ENCODE data around the gene CHM. TPM values are rescaled to one million over a fixed set of nuclear protein-coding genes. Genes with fewer than 3 reads are reported as not detected.

The CHM gene
- total and polyA plus RNA-seq, 2 experiments from 2014 or later: 11.6 to 24.8 TPM

- H3K36me3 ChIP-seq (replicated peaks; ENCODE audit: insufficient read depth, low read depth): no peaks in the 10 kb centered on the region
- H3K27ac ChIP-seq: no peak overlapping the region
- H3K9me2 ChIP-seq (replicated peaks; ENCODE audit: insufficient read depth): no peaks in the 10 kb centered on the region
- WGBS (ENCODE audit: low lambda C conversion rate, missing lambda C conversion rate): 58% methylated on average over 2 of the region's 2 CpGs
- no peak overlapping the region for H2AFZ ChIP-seq
- no peaks in the 10 kb centered on the region for H3K27me3 ChIP-seq
- TF ChIP-seq EZH2phosphoT487 (IDR thresholded peaks at IDR 0.05; ENCODE audit: low read depth, severe bottlenecking, unreplicated experiment) (no peak), EZH2 (IDR thresholded peaks at IDR 0.05; ENCODE audit: borderline replicate concordance) (no peak), CTCF (IDR thresholded peaks at IDR 0.05; ENCODE audit: poor library complexity) (no peak)
- H3K4me2 ChIP-seq: no peak overlapping the region
- peaks cover under 1% of the 10 kb centered on the region for H3K79me2 ChIP-seq
- DNase-seq (ENCODE audit: low spot score): no peak
- no peak overlapping the region for H3K4me3 ChIP-seq
- no peaks in the 10 kb centered on the region for H3K4me1 ChIP-seq (ENCODE audit: insufficient read depth)
- H3K9me3 ChIP-seq (ENCODE audit: low read depth): no peaks in the 10 kb centered on the region
- H4K20me1 ChIP-seq (ENCODE audit: insufficient read depth, poor library complexity, severe bottlenecking): no peaks in the 10 kb centered on the region
Observed at GRCh38 chrX:86051741-86052140, 4.4 kb upstream of the CHM start.

- H3K4me1 ChIP-seq (ENCODE audit: insufficient read depth): no peaks in the 10 kb centered on the region
- DNase-seq (ENCODE audit: low spot score): no peak
- TF ChIP-seq CTCF (IDR thresholded peaks at IDR 0.05; ENCODE audit: poor library complexity) (no peak), EZH2 (IDR thresholded peaks at IDR 0.05; ENCODE audit: borderline replicate concordance) (no peak), EZH2phosphoT487 (IDR thresholded peaks at IDR 0.05; ENCODE audit: low read depth, severe bottlenecking, unreplicated experiment) (no peak)
Observed at GRCh38 chrX:86047936-86048280, 550 bp upstream of the CHM start.

GRCh38 chrX:86044216-86044615, 3.1 kb downstream of the CHM start:
- H3K4me3 ChIP-seq: no peak overlapping the region

More at GRCh38 chrX:86047936-86048280, 550 bp upstream of the CHM start:
- Histone ChIP-seq H3K27ac (no peak overlapping the region), H3K9me3 (ENCODE audit: low read depth) (no peaks in the 10 kb centered on the region), H3K79me2 (peaks cover 39% of the 10 kb centered on the region), H3K4me3 (no peak overlapping the region), H3K36me3 (replicated peaks; ENCODE audit: insufficient read depth, low read depth) (no peaks in the 10 kb centered on the region), H3K9me2 (replicated peaks; ENCODE audit: insufficient read depth) (no peaks in the 10 kb centered on the region), H2AFZ (peak overlapping the region; percentile 45), H3K4me2 (peak overlapping the region; percentile 59), H3K27me3 (no peaks in the 10 kb centered on the region), H4K20me1 (ENCODE audit: insufficient read depth, poor library complexity, severe bottlenecking) (no peaks in the 10 kb centered on the region)
- 81% methylated on average over 15 of the region's 15 CpGs for WGBS (ENCODE audit: low lambda C conversion rate, missing lambda C conversion rate)

More at GRCh38 chrX:86044216-86044615, 3.1 kb downstream of the CHM start:
- H3K79me2 ChIP-seq: peaks cover 57% of the 10 kb centered on the region
- no peak overlapping the region for H3K27ac ChIP-seq
- H3K4me2 ChIP-seq: no peak overlapping the region
- no peaks in the 10 kb centered on the region for H3K36me3 ChIP-seq (replicated peaks; ENCODE audit: insufficient read depth, low read depth)
- TF ChIP-seq EZH2 (IDR thresholded peaks at IDR 0.05; ENCODE audit: borderline replicate concordance): no peak
- TF ChIP-seq CTCF (IDR thresholded peaks at IDR 0.05; ENCODE audit: poor library complexity): no peak
- TF ChIP-seq EZH2phosphoT487 (IDR thresholded peaks at IDR 0.05; ENCODE audit: low read depth, severe bottlenecking, unreplicated experiment): no peak
- no peaks in the 10 kb centered on the region for H4K20me1 ChIP-seq (ENCODE audit: insufficient read depth, poor library complexity, severe bottlenecking)
- H3K27me3 ChIP-seq: no peaks in the 10 kb centered on the region
- H3K9me2 ChIP-seq (replicated peaks; ENCODE audit: insufficient read depth): no peaks in the 10 kb centered on the region
- H2AFZ ChIP-seq: no peak overlapping the region
- H3K9me3 ChIP-seq (ENCODE audit: low read depth): no peaks in the 10 kb centered on the region
- no peaks in the 10 kb centered on the region for H3K4me1 ChIP-seq (ENCODE audit: insufficient read depth)
- no peak for DNase-seq (ENCODE audit: low spot score)

Data from hepatocyte (in vitro differentiated cells).